ENCODE measurements around the gene ARHGAP10. TPM values are rescaled to one million over a fixed set of nuclear protein-coding genes. Genes with fewer than 3 reads are reported as not detected.

ARHGAP10 gene
- total and polyA plus RNA-seq, 3 experiments from 2014 or later: 8.6 to 14.0 (median 9.7) TPM

GRCh38 chr4:147963839-147964238 is 232.0 kb downstream of the ARHGAP10 start:
- Histone ChIP-seq H3K4me3 (ENCODE audit: low read length) (no peak overlapping the region), H3K4me1 (ENCODE audit: insufficient read depth, low read length) (no peaks in the 10 kb centered on the region), H3K36me3 (ENCODE audit: insufficient read depth, low read length) (no peaks in the 10 kb centered on the region), H3K27me3 (ENCODE audit: insufficient read depth, low read length, poor library complexity, severe bottlenecking) (no peaks in the 10 kb centered on the region), H3K9me3 (ENCODE audit: low read length) (no peaks in the 10 kb centered on the region), H3K27ac (ENCODE audit: low read depth, low read length) (no peak overlapping the region)
- no peaks in the 10 kb centered on the region for H3K9me3 Mint-ChIP-seq
- ChIA-PET POLR2A (no interaction called here), CTCF (no interaction called here)
- H3K27me3 Mint-ChIP-seq: no peaks in the 10 kb centered on the region
- peaks cover 17 to 28% (median 24%) of the 10 kb centered on the region in 3 donors for H3K36me3 Mint-ChIP-seq
- no peak overlapping the region for H3K27ac Mint-ChIP-seq
- H3K4me3 Mint-ChIP-seq: no peak overlapping the region
- H3K4me1 Mint-ChIP-seq: no peaks in the 10 kb centered on the region
- no peak for DNase-seq

DNA sequence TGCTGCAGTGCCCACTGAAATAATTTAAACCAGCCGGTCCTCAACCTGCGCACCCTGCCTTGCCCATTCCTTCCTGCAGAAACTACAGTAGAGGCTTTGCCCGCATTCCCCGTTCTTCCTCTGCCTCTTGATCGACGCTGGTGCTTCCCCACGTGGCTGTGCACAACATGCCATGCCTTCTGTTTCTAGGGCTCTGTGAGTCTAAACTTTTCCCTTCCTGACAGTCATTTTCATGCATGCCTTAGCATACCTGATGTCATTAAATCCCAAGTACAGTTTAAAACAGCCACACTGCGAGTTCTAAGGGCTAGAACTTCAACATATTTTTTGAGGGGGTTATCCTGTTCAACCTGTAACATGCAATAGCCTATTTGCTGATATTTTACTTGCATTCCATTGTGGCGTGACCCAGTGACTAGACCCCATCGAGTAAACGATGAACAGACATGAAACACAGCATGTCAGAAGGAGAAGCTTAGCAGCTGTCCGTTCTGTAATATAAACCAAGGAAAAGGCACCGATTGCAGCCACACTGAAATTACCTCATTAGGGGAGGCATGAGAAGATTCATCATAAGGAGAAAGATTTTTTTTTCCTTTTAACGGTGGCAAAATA is 232.5 kb downstream of the ARHGAP10 start:
- H3K27ac Mint-ChIP-seq: peak overlapping the region in 1 of 8 donors; percentile 21
- Histone ChIP-seq H3K27me3 (ENCODE audit: insufficient read depth, low read length, poor library complexity, severe bottlenecking) (no peaks in the 10 kb centered on the region), H3K4me1 (ENCODE audit: insufficient read depth, low read length) (no peaks in the 10 kb centered on the region), H3K9me3 (ENCODE audit: low read length) (no peaks in the 10 kb centered on the region), H3K4me3 (ENCODE audit: low read length) (no peak overlapping the region), H3K36me3 (ENCODE audit: insufficient read depth, low read length) (no peaks in the 10 kb centered on the region), H3K27ac (ENCODE audit: low read depth, low read length) (no peak overlapping the region)
- H3K36me3 Mint-ChIP-seq: peaks cover 17 to 28% (median 24%) of the 10 kb centered on the region in 3 donors
- H3K9me3 Mint-ChIP-seq: no peaks in the 10 kb centered on the region
- H3K27me3 Mint-ChIP-seq: no peaks in the 10 kb centered on the region
- no peak for DNase-seq
- no peak overlapping the region for H3K4me3 Mint-ChIP-seq
- H3K4me1 Mint-ChIP-seq: no peaks in the 10 kb centered on the region
- POLR2A ChIA-PET: no interaction called here
- CTCF ChIA-PET: no interaction called here

- Mint-ChIP-seq H3K27me3 (no peaks in the 10 kb centered on the region), H3K27ac (peak overlapping the region in 1 of 8 donors; percentile 52), H3K36me3 (peaks cover 17 to 28% (median 24%) of the 10 kb centered on the region in 3 donors), H3K4me1 (peaks cover 0 to 1% (median 0%) of the 10 kb centered on the region in 3 donors), H3K9me3 (no peaks in the 10 kb centered on the region), H3K4me3 (no peak overlapping the region)
- H3K4me1 ChIP-seq (ENCODE audit: insufficient read depth, low read length): no peaks in the 10 kb centered on the region
- ChIA-PET POLR2A (no interaction called here), CTCF (no interaction called here)
- H3K27me3 ChIP-seq (ENCODE audit: insufficient read depth, low read length, poor library complexity, severe bottlenecking): no peaks in the 10 kb centered on the region
- no peak overlapping the region for H3K27ac ChIP-seq (ENCODE audit: low read depth, low read length)
- H3K4me3 ChIP-seq (ENCODE audit: low read length): no peak overlapping the region
- no peaks in the 10 kb centered on the region for H3K36me3 ChIP-seq (ENCODE audit: insufficient read depth, low read length)
- DNase-seq: no peak
- no peaks in the 10 kb centered on the region for H3K9me3 ChIP-seq (ENCODE audit: low read length)
Observed at GRCh38 chr4:147965056-147965455, 233.2 kb downstream of the ARHGAP10 start.

DNA sequence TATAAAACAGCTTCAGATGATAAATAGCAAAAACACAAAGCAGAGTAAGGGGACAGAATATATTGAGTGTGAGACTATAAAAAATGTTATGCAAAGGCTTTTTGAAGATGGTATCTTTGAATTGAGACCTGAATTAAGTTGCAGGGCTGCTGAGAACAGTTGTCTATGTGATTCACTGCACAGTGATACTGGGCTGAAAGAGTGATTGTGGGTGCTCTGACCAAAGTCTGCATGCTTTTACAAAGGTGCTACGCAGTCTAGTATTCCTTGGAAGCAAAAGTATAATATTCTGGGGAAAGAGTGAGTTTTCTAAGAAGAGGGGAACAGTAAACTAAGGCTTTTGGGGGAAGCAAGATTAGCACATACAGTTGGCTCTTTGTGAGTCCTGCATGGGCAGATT is 234.0 kb downstream of the ARHGAP10 start:
- Histone ChIP-seq H3K9me3 (ENCODE audit: low read length) (no peaks in the 10 kb centered on the region), H3K27me3 (ENCODE audit: insufficient read depth, low read length, poor library complexity, severe bottlenecking) (no peaks in the 10 kb centered on the region), H3K4me1 (ENCODE audit: insufficient read depth, low read length) (no peaks in the 10 kb centered on the region), H3K36me3 (ENCODE audit: insufficient read depth, low read length) (no peaks in the 10 kb centered on the region), H3K27ac (ENCODE audit: low read depth, low read length) (no peak overlapping the region), H3K4me3 (ENCODE audit: low read length) (no peak overlapping the region)
- Mint-ChIP-seq H3K36me3 (peaks cover 17 to 28% (median 24%) of the 10 kb centered on the region in 3 donors), H3K27me3 (no peaks in the 10 kb centered on the region), H3K27ac (no peak overlapping the region), H3K4me1 (peaks cover 0 to 3% (median 0%) of the 10 kb centered on the region in 3 donors), H3K9me3 (no peaks in the 10 kb centered on the region), H3K4me3 (no peak overlapping the region)
- no peak for DNase-seq
- CTCF ChIA-PET: no interaction called here
- POLR2A ChIA-PET: no interaction called here

DNA sequence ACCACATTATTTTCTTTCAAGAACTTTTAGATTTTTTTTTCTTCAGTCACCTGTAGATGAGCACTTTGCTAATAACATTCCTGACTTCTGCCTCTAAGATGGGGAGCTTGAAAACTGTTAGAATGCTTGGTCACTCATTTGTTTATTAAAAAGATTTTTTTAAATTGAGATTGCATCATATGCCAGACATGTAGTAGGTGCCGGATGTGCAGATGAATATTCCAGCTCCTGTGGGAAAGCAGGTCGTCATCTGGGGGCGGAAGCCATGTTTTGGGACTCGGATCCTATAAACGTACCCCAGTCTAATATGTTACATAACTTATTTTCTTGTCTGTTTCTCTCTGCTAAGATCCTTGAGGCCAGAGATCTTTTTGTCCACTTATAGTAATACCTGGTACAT is 236.8 kb downstream of the ARHGAP10 start:
- H3K36me3 ChIP-seq (ENCODE audit: insufficient read depth, low read length): no peaks in the 10 kb centered on the region
- POLR2A ChIA-PET: interaction anchor here (0.6 kb wide), 1 partner anchor 14 kb away, joined by 3 read pairs; no protein-coding TSS in a partner anchor
- no peaks in the 10 kb centered on the region for H3K9me3 ChIP-seq (ENCODE audit: low read length)
- no peaks in the 10 kb centered on the region for H3K27me3 ChIP-seq (ENCODE audit: insufficient read depth, low read length, poor library complexity, severe bottlenecking)
- Mint-ChIP-seq H3K4me3 (no peak overlapping the region), H3K9me3 (no peaks in the 10 kb centered on the region), H3K4me1 (peaks cover 0 to 3% (median 0%) of the 10 kb centered on the region in 3 donors), H3K27ac (no peak overlapping the region), H3K27me3 (no peaks in the 10 kb centered on the region), H3K36me3 (peaks cover 22 to 32% (median 24%) of the 10 kb centered on the region in 3 donors)
- no peak overlapping the region for H3K27ac ChIP-seq (ENCODE audit: low read depth, low read length)
- no peaks in the 10 kb centered on the region for H3K4me1 ChIP-seq (ENCODE audit: insufficient read depth, low read length)
- H3K4me3 ChIP-seq (ENCODE audit: low read length): no peak overlapping the region
- CTCF ChIA-PET: no interaction called here
- DNase-seq: no peak

DNA sequence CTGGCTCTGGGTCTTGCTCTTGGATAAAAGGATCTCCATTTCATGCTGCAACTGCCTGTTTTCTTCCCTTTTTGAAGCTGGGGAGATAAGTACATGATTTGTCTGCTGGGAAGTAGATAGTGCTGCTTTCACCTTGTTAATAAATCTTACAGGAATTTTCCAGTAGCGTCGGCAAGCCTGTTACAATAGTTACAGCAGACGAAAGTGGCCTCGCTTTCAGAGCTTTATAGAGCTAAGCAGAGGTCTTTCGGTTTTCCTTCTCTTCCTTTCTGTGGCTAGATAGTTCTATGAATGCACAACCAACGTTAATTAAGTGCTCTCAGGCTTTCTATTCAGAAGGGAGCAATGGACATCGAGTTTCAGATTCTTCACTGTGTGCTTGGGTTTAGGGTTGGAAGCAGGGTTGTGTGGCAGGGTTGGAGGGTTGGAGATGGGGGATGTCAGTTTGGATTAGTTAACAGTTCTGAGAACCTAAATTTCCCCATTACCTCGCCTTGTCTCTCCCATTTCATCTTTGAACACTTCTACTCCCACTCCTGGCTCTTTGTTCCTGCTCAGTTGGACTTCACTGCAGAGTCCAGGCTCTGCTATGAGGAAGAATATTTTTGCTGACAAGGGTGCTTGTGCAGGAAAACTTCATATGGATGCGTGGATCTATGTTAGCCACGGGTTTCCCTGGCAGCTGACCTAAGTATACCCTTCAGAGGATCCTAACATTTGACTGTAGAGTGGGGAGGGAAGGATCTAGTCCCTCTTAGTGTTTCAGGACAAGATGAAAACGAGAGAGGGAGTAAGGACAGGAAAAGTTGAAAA is 237.9 kb downstream of the ARHGAP10 start:
- Mint-ChIP-seq H3K9me3 (peaks cover 0 to 2% (median 0%) of the 10 kb centered on the region in 5 donors), H3K36me3 (peaks cover 17 to 36% (median 22%) of the 10 kb centered on the region in 3 donors), H3K4me1 (peaks cover 0 to 3% (median 0%) of the 10 kb centered on the region in 3 donors), H3K27ac (peak overlapping the region in 1 of 8 donors; percentile 44), H3K4me3 (no peak overlapping the region), H3K27me3 (no peaks in the 10 kb centered on the region)
- no peak for DNase-seq
- H3K4me3 ChIP-seq (ENCODE audit: low read length): no peak overlapping the region
- H3K27me3 ChIP-seq (ENCODE audit: insufficient read depth, low read length, poor library complexity, severe bottlenecking): no peaks in the 10 kb centered on the region
- no peak overlapping the region for H3K27ac ChIP-seq (ENCODE audit: low read depth, low read length)
- ChIA-PET CTCF (interaction anchor here (0.6 to 1.0 kb wide), 2 partner anchors 19 to 1819 kb away, joined by 3 to 4 read pairs; no protein-coding TSS in a partner anchor), POLR2A (no interaction called here)
- H3K9me3 ChIP-seq (ENCODE audit: low read length): no peaks in the 10 kb centered on the region
- no peaks in the 10 kb centered on the region for H3K4me1 ChIP-seq (ENCODE audit: insufficient read depth, low read length)
- no peaks in the 10 kb centered on the region for H3K36me3 ChIP-seq (ENCODE audit: insufficient read depth, low read length)

DNA sequence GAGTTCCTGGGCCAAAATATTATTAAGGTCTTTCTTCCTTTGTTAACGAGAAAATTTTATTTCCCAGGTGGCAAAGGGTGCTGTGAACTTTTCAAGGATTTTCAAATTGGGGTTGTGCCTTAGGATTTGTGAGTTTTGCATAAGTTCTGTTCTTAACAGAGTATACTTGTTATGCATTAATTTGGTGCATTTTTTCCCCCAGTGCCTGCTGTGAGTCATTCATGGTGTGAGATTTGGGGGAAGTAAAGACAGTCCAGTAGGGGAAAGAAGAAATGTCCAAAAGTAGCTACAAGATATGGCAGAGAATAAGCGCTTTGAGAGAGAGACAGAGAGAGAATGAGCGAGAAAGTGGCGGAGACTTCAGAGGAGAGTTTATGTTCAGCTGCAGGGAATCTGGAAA is 239.2 kb downstream of the ARHGAP10 start:
- ChIA-PET CTCF (no interaction called here), POLR2A (no interaction called here)
- Mint-ChIP-seq H3K4me1 (peaks cover 0 to 5% (median 0%) of the 10 kb centered on the region in 3 donors), H3K4me3 (no peak overlapping the region), H3K36me3 (peaks cover 11 to 39% (median 22%) of the 10 kb centered on the region in 3 donors), H3K27ac (no peak overlapping the region), H3K27me3 (no peaks in the 10 kb centered on the region), H3K9me3 (peaks cover 0 to 2% (median 0%) of the 10 kb centered on the region in 5 donors)
- Histone ChIP-seq H3K27ac (ENCODE audit: low read depth, low read length) (no peak overlapping the region), H3K4me1 (ENCODE audit: insufficient read depth, low read length) (no peaks in the 10 kb centered on the region), H3K27me3 (ENCODE audit: insufficient read depth, low read length, poor library complexity, severe bottlenecking) (no peaks in the 10 kb centered on the region), H3K4me3 (ENCODE audit: low read length) (no peak overlapping the region), H3K36me3 (ENCODE audit: insufficient read depth, low read length) (no peaks in the 10 kb centered on the region), H3K9me3 (ENCODE audit: low read length) (no peaks in the 10 kb centered on the region)
- DNase-seq: no peak

DNA sequence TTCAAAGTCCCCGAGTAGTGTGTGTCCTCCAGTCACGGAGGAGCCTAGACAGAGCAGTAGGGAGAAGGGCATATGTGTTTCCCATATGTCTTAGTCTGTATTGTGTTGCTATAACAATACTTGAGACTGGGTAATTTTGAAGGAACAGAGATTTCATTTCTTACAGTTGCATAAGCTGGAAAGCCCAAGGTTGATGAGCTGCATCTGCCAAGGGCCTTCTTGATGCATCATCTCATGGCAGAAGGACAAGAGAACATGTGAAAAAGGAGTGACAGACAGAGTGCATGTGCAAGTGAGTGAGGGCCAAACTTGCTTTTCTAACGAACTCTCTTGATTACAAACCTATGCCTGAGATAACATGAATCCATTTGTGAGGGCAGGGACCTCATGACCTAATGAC is 243.4 kb downstream of the ARHGAP10 start:
- H3K36me3 ChIP-seq (ENCODE audit: insufficient read depth, low read length): no peaks in the 10 kb centered on the region
- POLR2A ChIA-PET: no interaction called here
- DNase-seq: no peak
- H3K9me3 ChIP-seq (ENCODE audit: low read length): no peaks in the 10 kb centered on the region
- no peaks in the 10 kb centered on the region for H3K4me1 ChIP-seq (ENCODE audit: insufficient read depth, low read length)
- CTCF ChIA-PET: no interaction called here
- Mint-ChIP-seq H3K4me3 (no peak overlapping the region), H3K27me3 (no peaks in the 10 kb centered on the region), H3K27ac (peak overlapping the region in 1 of 8 donors; percentile 39), H3K36me3 (peaks cover 2 to 38% (median 10%) of the 10 kb centered on the region in 3 donors), H3K9me3 (peaks cover 0 to 2% (median 0%) of the 10 kb centered on the region in 5 donors), H3K4me1 (peaks cover 12 to 17% (median 13%) of the 10 kb centered on the region in 3 donors)
- H3K27ac ChIP-seq (ENCODE audit: low read depth, low read length): no peak overlapping the region
- H3K4me3 ChIP-seq (ENCODE audit: low read length): no peak overlapping the region
- no peaks in the 10 kb centered on the region for H3K27me3 ChIP-seq (ENCODE audit: insufficient read depth, low read length, poor library complexity, severe bottlenecking)
